Activated CD4-positive, alpha-beta T cell treated with anti-CD3 and anti-CD28 coated beads, Interleukin-2, amount 50 U/mL, for 48 hours (primary cell): ENCODE measurements around the gene CRELD2.

Experiments
- DNase-seq, 2 experiments: peaks; one replicate each; pipeline ENCODE4 v3.0.0-alpha.2; 2020

Gene CRELD2, protein sequence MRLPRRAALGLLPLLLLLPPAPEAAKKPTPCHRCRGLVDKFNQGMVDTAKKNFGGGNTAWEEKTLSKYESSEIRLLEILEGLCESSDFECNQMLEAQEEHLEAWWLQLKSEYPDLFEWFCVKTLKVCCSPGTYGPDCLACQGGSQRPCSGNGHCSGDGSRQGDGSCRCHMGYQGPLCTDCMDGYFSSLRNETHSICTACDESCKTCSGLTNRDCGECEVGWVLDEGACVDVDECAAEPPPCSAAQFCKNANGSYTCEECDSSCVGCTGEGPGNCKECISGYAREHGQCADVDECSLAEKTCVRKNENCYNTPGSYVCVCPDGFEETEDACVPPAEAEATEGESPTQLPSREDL

GRCh38 chr22:49917974-49918910 lies at the start of gene CRELD2, which contains the start of gene ALG12:
Gene CRELD2, plus strand, starts transcription at chr22:49918634. Its CDS starts 136 bp downstream, at chr22:49918770.
Gene ALG12, minus strand, starts transcription at chr22:49918438. Its CDS starts 4,673 bp downstream, at chr22:49913765.
- DNase-seq: peak; percentile 94 to 97

- DNase-seq: no peak
Observed at GRCh38 chr22:49869086-49869830, 49.2 kb upstream of the CRELD2 start.

GRCh38 chr22:49869845-49870712 lies 48.4 kb upstream of the CRELD2 start:
- no peak for DNase-seq

DNA sequence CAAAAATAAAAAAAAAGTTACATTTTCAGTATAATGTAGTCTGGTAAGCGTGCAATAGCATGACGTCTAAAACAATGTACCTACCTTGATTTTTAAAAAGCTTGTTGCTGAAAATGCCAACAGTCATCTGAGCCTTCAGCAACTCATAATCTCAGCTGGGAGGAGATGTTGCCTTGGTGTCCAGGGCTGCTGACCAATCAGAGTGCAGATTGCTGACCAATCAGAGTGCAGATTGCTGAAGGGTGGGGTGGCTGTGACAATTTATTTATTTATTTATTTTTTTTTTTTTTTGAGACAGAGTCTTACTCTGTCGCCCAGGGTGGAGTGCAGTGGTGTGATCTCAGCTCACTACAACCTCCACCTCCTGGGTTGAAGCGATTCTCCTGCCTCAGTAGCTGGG lies 47.0 kb upstream of the CRELD2 start:
- no peak for DNase-seq

DNA sequence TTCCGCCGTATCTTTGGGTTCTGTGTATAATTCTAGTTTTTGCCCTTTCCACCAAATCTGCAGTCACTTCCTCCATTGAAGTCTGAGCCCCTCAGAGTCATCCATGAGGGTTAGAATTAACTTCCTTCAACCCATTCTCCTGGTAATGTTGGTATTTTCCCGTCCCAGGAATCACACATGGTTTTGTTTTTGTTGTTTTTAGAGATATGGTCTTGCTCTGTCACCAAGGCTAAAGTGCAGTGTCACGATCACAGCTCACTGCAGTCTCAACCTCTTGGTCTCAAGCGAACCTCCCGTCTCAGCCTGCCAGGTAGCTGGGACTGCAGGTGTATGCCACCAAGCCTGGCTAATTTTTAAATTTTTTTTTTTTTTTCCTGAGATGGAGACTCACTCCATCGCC lies 46.1 kb upstream of the CRELD2 start:
- DNase-seq: no peak

- no peak for DNase-seq
Observed at GRCh38 chr22:49873228-49873940, 45.0 kb upstream of the CRELD2 start.

- DNase-seq: no peak
Observed at GRCh38 chr22:49877642-49878041, 40.8 kb upstream of the CRELD2 start.

GRCh38 chr22:49878206-49878605 lies 40.2 kb upstream of the CRELD2 start:
- DNase-seq: no peak

GRCh38 chr22:49879871-49880270 lies 38.6 kb upstream of the CRELD2 start:
- no peak for DNase-seq

- no peak for DNase-seq
Observed at GRCh38 chr22:49880281-49880680, 38.2 kb upstream of the CRELD2 start.

DNA sequence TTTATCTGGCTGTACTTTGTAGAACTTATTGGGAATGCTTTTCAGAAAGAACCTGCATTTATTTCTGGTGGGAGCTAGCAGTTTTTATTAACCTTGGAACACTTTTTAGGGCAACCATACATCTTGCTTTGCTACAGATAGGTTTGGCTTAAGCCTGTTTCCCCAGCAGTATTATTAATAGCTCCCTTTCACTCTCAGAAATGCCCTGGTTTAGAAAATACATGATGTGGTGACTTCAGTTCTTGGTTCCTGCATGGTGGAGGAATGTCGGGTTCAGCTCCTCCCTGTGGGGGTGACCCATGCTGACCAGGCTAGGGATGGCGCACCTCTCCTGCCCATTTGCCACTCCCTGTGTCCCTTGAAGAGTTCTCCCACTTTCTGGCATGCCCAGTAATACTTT lies 36.6 kb upstream of the CRELD2 start:
- no peak for DNase-seq

DNA sequence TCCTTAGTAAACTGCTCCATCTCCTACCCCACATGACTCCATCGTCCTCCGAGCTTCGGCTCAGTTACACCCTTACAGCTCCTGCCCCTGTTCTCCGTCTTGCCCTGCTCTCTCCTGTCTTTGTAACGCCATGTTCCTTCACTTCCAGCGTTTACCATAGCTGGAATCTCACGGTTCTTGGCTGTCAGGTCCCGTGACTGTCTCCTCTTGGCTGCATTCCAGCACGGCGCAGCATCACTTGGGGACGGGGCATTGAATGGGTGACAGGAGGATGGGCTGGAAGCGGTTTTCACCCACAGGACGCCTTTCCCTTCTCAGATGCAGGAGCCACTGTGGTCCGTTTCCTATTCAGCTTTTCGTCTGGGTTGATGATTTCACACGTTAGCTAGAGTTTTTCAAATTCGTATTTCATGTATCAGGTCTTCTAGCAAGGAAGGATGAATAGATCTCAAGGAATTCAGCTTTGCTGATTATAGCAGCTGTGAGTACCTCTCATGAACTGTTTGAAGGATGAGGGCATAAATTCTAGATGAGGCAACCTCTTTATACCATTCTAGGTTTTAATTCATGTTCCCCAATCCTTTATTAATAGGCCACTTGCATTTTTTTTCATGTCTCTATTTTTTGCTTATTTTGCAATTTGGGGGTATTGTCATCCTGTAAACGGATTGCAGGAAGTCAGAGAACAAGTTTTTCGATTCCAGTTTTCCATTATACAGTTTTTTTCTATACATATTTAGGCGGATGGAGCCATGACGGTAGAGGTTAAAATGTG lies 35.7 kb upstream of the CRELD2 start:
- DNase-seq: no peak

GRCh38 chr22:49883294-49883640 lies 35.2 kb upstream of the CRELD2 start:
- DNase-seq: no peak

DNA sequence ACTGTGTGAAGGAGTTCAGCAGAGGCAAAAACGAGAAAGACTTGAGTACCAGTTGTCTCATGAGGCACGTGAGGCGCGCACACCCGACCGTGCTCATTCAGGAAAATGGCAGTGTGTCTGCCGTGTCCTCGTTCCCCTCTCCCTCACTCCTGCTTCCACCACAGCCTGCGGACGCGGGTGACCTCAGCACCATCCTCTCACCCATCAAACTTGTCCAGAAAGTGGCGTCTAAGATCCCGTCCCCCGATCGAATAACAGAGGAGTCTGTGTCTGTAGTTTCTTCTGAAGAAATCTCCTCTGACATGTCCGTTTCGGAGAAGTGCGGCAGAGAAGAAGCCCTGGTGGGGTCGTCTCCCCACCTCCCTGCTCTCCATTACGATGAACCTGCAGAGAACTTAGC lies 34.4 kb upstream of the CRELD2 start:
- no peak for DNase-seq

DNA sequence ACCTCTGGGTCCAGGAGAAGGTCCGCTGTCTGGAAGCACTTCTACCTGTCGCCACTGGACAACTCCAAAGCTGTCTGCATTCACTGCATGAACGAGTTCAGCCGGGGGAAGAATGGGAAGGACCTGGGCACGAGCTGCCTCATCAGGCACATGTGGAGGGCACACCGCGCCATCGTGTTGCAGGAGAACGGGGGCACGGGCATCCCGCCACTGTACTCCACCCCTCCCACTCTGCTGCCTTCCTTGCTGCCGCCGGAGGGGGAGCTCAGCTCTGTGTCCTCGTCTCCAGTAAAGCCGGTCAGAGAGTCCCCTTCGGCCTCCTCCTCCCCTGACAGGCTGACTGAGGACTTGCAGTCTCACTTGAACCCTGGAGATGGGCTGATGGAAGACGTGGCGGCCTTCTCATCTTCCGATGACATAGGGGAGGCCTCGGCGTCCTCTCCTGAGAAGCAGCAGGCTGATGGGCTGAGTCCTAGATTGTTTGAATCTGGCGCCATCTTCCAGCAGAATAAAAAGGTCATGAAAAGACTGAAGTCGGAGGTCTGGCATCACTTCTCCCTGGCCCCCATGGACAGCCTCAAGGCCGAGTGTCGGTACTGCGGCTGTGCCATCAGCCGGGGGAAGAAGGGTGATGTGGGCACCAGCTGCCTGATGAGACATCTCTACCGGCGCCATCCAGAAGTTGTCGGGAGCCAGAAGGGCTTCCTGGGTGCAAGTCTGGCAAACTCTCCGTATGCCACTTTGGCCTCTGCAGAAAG lies 33.8 kb upstream of the CRELD2 start:
- no peak for DNase-seq

GRCh38 chr22:49885281-49885680 lies 33.2 kb upstream of the CRELD2 start:
- no peak for DNase-seq

- DNase-seq: no peak
Observed at GRCh38 chr22:49885881-49886280, 32.6 kb upstream of the CRELD2 start.

GRCh38 chr22:49886346-49887063 lies 31.9 kb upstream of the CRELD2 start:
- DNase-seq: no peak

- DNase-seq: no peak
Observed at GRCh38 chr22:49887064-49887451, 31.4 kb upstream of the CRELD2 start.
